ENCODE measurements around the gene FBLN7.

Gene FBLN7

GRCh38 chr2:112173646-112174319 is 35.6 kb downstream of the FBLN7 start:
- TF ChIP-seq, protein P1, sequence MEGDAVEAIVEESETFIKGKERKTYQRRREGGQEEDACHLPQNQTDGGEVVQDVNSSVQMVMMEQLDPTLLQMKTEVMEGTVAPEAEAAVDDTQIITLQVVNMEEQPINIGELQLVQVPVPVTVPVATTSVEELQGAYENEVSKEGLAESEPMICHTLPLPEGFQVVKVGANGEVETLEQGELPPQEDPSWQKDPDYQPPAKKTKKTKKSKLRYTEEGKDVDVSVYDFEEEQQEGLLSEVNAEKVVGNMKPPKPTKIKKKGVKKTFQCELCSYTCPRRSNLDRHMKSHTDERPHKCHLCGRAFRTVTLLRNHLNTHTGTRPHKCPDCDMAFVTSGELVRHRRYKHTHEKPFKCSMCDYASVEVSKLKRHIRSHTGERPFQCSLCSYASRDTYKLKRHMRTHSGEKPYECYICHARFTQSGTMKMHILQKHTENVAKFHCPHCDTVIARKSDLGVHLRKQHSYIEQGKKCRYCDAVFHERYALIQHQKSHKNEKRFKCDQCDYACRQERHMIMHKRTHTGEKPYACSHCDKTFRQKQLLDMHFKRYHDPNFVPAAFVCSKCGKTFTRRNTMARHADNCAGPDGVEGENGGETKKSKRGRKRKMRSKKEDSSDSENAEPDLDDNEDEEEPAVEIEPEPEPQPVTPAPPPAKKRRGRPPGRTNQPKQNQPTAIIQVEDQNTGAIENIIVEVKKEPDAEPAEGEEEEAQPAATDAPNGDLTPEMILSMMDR (IDR thresholded peaks at IDR 0.05; ENCODE audit: borderline replicate concordance, insufficient read depth, low read depth, low read length) = no peak

DNA sequence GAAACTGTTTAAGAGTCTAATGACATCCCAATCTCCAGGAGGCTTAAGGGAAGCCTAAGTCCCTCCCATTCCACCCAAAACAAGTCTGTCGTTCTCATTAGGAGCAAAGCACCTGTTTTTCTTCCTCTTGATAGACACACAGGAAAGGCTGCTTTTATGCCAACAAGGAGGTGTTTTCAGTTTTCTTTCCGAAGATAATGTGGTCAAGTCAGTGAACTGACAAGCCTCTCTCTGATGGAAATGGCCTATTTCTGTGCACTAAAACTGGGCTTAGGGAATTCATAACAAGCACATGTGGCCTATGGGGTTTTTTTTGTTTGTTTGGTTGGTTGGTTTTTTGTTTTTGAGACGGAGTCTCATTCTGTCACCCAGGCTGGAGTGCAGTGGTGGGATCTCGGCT is 36.2 kb downstream of the FBLN7 start:
- H3K4me3 ChIP-seq (ENCODE audit: low read depth, low read length) = no peak overlapping the region
- TF ChIP-seq, protein P1 (IDR thresholded peaks at IDR 0.05; ENCODE audit: borderline replicate concordance, insufficient read depth, low read depth, low read length) = no peak

More at GRCh38 chr2:112173646-112174319, 35.6 kb downstream of the FBLN7 start:
- no peak overlapping the region for H3K4me3 ChIP-seq (ENCODE audit: low read depth, low read length)

- H3K4me3 ChIP-seq (ENCODE audit: low read depth, low read length) = no peak overlapping the region
- TF ChIP-seq, protein P1 (IDR thresholded peaks at IDR 0.05; ENCODE audit: borderline replicate concordance, insufficient read depth, low read depth, low read length) = no peak
Measured at GRCh38 chr2:112175333-112175732, 37.1 kb downstream of the FBLN7 start.

- TF ChIP-seq, protein P1 (IDR thresholded peaks at IDR 0.05; ENCODE audit: borderline replicate concordance, insufficient read depth, low read depth, low read length) = no peak
- no peak overlapping the region for H3K4me3 ChIP-seq (ENCODE audit: low read depth, low read length)
Measured at GRCh38 chr2:112175958-112176573, 37.9 kb downstream of the FBLN7 start.

- TF ChIP-seq, protein P1 (IDR thresholded peaks at IDR 0.05; ENCODE audit: borderline replicate concordance, insufficient read depth, low read depth, low read length) = no peak
- H3K4me3 ChIP-seq (ENCODE audit: low read depth, low read length) = no peak overlapping the region
Measured at GRCh38 chr2:112181571-112182290, 43.5 kb downstream of the FBLN7 start.

- TF ChIP-seq, protein P1 (IDR thresholded peaks at IDR 0.05; ENCODE audit: borderline replicate concordance, insufficient read depth, low read depth, low read length) = no peak
- no peak overlapping the region for H3K4me3 ChIP-seq (ENCODE audit: low read depth, low read length)
Measured at GRCh38 chr2:112182581-112183034, 44.4 kb downstream of the FBLN7 start.

Measured in GM12875 (cell line).